ENCODE data around the gene HLCS. TPM values are rescaled to one million over a fixed set of nuclear protein-coding genes. Genes with fewer than 3 reads are reported as not detected.

Gene HLCS
- total RNA-seq, 6 experiments from 2014 or later, result 12.6 to 19.1 (median 16.0) TPM

DNA sequence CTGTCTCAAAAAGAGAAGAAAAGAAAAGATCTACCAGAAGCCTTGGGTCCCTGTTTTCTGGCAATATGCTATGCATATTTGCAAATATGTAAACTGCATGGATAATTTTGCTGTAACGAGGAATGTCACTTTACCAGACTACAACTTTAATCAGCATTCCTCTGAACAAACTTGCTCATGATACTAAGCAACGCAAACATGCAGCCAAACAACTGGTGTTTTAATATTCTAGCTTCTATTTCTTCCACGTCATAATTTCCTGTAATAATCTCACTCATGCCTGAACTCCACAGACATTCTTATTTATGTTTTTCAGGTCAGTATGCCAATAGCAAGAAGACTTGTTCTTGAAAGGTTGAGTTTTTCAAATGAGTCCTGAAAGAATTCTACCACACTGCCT lies 153.4 kb downstream of the HLCS start:
- H3K36me3 ChIP-seq, result no peaks in the 10 kb centered on the region
- 79% methylated on average over 3 of the region's 3 CpGs for WGBS (ENCODE audit: insufficient coverage, low coverage, low lambda C conversion rate, missing lambda C conversion rate)
- TF ChIP-seq, protein P1, sequence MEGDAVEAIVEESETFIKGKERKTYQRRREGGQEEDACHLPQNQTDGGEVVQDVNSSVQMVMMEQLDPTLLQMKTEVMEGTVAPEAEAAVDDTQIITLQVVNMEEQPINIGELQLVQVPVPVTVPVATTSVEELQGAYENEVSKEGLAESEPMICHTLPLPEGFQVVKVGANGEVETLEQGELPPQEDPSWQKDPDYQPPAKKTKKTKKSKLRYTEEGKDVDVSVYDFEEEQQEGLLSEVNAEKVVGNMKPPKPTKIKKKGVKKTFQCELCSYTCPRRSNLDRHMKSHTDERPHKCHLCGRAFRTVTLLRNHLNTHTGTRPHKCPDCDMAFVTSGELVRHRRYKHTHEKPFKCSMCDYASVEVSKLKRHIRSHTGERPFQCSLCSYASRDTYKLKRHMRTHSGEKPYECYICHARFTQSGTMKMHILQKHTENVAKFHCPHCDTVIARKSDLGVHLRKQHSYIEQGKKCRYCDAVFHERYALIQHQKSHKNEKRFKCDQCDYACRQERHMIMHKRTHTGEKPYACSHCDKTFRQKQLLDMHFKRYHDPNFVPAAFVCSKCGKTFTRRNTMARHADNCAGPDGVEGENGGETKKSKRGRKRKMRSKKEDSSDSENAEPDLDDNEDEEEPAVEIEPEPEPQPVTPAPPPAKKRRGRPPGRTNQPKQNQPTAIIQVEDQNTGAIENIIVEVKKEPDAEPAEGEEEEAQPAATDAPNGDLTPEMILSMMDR (IDR thresholded peaks at IDR 0.05), result no peak
- no peak for TF ChIP-seq POLR2A (IDR thresholded peaks at IDR 0.05)
- H3K9me3 ChIP-seq, result no peaks in the 10 kb centered on the region
- ATAC-seq (no peak), DNase-seq (no peak)
- no peaks in the 10 kb centered on the region for H3K27me3 ChIP-seq
- no peak overlapping the region for H3K4me3 ChIP-seq
- no peaks in the 10 kb centered on the region for H3K4me1 ChIP-seq
- intact Hi-C loops (cut with DNase I), result no loop called here
- no peak overlapping the region for H3K27ac ChIP-seq

DNA sequence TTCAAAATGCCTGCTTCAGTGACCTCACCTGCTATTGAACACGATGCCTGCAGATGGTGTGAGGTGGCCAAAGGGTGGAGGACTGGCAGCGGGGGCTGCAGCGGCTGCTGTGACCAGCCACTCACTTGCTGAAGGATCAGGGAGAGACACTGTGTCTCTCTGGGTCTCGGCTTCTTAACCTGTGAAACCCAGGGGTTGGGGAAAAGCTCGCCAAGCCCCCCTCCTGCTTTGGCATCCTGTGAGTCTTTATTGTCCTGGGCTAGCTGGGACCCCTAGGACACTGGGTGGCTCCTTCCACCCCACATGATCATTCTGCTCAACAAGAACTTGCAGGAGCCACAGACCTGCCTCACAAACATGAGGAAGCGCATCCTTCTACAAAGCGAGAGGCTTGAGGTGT lies 154.7 kb downstream of the HLCS start:
- 80% methylated on average over 1 of the region's 7 CpGs for WGBS (ENCODE audit: insufficient coverage, low coverage, low lambda C conversion rate, missing lambda C conversion rate)
- intact Hi-C loops (cut with DNase I), result no loop called here
- no peaks in the 10 kb centered on the region for H3K27me3 ChIP-seq
- H3K4me1 ChIP-seq, result no peaks in the 10 kb centered on the region
- ATAC-seq (no peak), DNase-seq (no peak)
- TF ChIP-seq POLR2A (IDR thresholded peaks at IDR 0.05), result no peak
- TF ChIP-seq, protein P1 (IDR thresholded peaks at IDR 0.05), result no peak
- H3K9me3 ChIP-seq, result no peaks in the 10 kb centered on the region
- H3K4me3 ChIP-seq, result no peak overlapping the region
- H3K36me3 ChIP-seq, result no peaks in the 10 kb centered on the region
- H3K27ac ChIP-seq, result no peak overlapping the region

DNA sequence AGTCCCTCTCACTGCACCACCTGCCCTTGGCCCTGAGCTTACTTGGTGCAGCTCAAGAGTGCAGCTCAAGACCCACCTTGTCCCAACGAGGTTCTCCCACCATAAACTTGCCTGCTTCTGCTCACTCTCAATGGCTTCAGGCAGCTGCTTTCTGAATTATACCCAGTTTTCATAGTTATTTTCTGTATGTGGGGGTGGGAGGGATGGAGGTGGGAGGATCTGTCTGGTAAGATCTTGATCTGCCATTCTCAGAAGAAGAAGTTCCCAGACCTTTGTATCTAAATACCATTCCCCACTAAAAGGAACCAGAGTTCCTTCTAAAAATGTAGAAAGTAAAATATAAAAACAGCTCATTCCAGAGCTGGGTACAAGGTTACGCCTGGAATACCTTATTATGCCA lies 156.0 kb downstream of the HLCS start:
- no peak for ATAC-seq
- no peak for DNase-seq
- Histone ChIP-seq H3K9me3 (no peaks in the 10 kb centered on the region), H3K4me1 (no peaks in the 10 kb centered on the region), H3K36me3 (no peaks in the 10 kb centered on the region), H3K27me3 (no peaks in the 10 kb centered on the region), H3K27ac (no peak overlapping the region), H3K4me3 (no peak overlapping the region)
- WGBS (ENCODE audit: insufficient coverage, low coverage, low lambda C conversion rate, missing lambda C conversion rate), result 100% methylated on average over 1 of the region's 2 CpGs
- TF ChIP-seq, protein P1 (IDR thresholded peaks at IDR 0.05), result no peak
- TF ChIP-seq POLR2A (IDR thresholded peaks at IDR 0.05), result no peak
- intact Hi-C loops (cut with DNase I), result no loop called here

DNA sequence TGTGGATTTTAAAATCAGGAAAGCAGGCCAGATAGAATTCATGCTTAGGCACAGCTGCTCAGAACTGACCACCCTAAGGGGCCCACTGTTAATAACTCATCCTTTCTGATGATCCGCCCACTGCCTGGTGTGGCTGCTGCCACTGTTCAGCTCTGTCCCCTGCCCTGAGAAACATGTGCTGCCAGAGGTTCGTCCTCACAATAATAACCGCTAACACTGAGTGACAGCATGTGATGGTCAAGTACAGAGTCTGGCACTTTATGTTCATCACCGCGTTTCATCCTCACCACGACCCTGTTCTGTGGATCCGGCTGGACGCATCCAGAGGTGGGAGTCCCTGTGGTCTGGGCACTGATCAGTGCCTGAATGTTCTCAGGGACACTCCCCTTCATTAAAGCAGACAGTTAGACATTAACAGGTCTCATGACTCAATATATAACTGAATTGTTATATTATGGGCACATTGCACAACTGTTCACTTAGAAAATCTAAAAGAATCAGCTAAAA lies 159.0 kb downstream of the HLCS start:
- Histone ChIP-seq H3K4me3 (no peak overlapping the region), H3K27me3 (no peaks in the 10 kb centered on the region), H3K4me1 (no peaks in the 10 kb centered on the region), H3K27ac (no peak overlapping the region), H3K36me3 (no peaks in the 10 kb centered on the region), H3K9me3 (no peaks in the 10 kb centered on the region)
- TF ChIP-seq, protein P1 (IDR thresholded peaks at IDR 0.05), result no peak
- no peak for TF ChIP-seq POLR2A (IDR thresholded peaks at IDR 0.05)
- DNase-seq, result no peak
- no peak for ATAC-seq
- WGBS (ENCODE audit: insufficient coverage, low coverage, low lambda C conversion rate, missing lambda C conversion rate), result 100% methylated on average over 2 of the region's 8 CpGs
- intact Hi-C loops (cut with DNase I), result no loop called here

DNA sequence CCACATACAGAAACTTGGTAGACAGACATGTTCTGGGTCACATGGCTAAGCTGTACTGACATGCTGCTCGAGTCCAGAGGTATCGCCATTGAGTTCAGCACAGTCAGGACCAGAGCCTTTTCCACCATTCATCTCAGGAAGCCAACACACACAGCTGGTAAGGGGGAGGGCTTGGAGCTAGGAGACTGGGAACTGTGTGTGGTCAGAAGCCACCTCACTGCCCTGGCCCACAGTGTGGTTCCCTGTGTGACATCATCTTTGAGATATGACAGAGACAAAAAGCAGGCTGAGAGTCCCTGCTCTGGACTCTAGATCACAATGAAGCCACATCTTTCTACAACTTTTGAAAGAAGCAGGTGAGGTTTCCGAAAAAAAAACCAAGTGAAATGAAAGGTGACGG lies 160.4 kb downstream of the HLCS start:
- H3K27me3 ChIP-seq, result no peaks in the 10 kb centered on the region
- DNase-seq, result no peak
- H3K36me3 ChIP-seq, result no peaks in the 10 kb centered on the region
- H3K9me3 ChIP-seq, result no peaks in the 10 kb centered on the region
- TF ChIP-seq, protein P1 (IDR thresholded peaks at IDR 0.05), result no peak
- no peak for TF ChIP-seq POLR2A (IDR thresholded peaks at IDR 0.05)
- no peaks in the 10 kb centered on the region for H3K4me1 ChIP-seq
- H3K4me3 ChIP-seq, result no peak overlapping the region
- no peak overlapping the region for H3K27ac ChIP-seq
- WGBS (ENCODE audit: insufficient coverage, low coverage, low lambda C conversion rate, missing lambda C conversion rate), result 91% methylated on average over 3 of the region's 4 CpGs
- intact Hi-C loops (cut with DNase I), result no loop called here
- no peak for ATAC-seq

Measured in right lobe of liver (tissue), 6 donors.